ENCODE data around the gene NTPCR. TPM values are rescaled to one million over a fixed set of nuclear protein-coding genes. Genes with fewer than 3 reads are reported as not detected.
"Not testable (repeated sequence)": the region's sequence is repeated elsewhere in the genome, so short reads cannot be mapped to it uniquely, and the experiment has no call there.

Gene NTPCR
- total RNA-seq, 2 experiments from 2014 or later, result 34.8 to 35.5 TPM

DNA sequence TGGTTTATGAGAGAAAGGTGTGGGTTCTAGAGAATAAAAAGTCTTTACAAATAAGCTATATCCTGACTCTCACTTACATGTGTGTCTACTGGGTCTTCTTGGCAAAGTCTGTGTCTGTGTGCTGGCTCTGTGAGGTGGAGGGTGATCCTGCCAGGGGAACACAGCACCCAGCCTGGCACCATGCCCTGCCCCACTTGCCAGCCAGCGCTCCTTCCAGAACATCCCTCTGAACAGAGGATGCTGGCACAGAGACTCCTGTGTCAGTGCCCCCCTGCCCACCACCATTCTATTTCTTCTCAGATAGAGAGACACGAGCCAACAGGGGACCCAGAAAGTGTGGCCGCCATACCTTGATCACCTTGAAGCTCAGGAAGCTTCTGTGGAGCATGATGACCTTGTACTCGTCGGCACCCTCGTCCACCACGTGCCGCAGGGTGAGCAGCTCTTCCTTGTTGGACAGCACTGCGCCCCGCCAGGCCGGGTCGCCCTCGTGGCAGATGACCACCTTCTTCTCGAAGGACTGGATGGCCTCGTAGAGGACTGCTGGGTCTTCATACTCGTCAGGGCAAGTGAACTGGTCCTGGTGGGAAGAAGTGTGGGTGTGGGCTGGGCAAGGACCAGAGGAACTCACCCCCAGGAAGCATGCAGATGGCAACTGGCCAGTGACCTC lies 49.7 kb downstream of the NTPCR start:
- ChIA-PET CTCF (no interaction called here), POLR2A (no interaction called here)

DNA sequence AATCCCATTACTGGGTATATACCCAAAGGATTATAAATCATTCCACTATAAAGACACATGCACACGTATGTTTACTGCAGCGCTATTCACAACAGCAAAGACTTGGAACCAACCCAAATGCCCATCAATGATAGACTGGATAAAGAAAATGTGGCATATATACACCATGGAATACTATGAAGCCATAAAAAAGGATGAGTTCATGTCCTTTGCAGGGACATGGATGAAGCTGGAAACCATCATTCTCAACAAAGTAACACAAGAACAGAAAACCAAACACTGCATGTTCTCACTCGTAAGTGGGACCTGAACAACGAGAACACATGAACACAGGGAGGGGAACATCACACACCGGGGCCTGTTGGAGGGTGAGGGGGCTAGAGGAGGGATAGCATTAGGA lies 53.2 kb downstream of the NTPCR start:
- POLR2A ChIA-PET, CTCF ChIA-PET: not testable (repeated sequence)

DNA sequence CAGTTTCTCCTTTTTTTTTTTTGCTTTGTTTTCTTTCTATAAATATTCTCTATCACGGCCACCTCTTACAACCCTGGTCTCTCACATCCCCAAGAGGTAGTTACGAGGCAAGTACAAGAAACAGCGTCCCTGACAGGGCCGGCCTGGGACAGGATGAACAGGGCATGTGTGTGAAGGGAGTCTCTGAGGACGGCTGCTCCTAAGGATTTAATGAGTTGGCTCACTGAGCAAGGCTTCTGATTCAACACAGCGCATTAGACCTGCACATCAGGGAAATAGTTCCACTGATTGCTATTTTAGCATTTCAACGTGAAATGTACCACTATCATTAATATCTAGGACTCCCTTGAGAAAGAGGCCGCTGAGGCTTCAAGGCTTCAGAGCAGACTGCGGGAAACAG lies 54.0 kb downstream of the NTPCR start:
- ChIA-PET POLR2A (no interaction called here), CTCF (no interaction called here)

DNA sequence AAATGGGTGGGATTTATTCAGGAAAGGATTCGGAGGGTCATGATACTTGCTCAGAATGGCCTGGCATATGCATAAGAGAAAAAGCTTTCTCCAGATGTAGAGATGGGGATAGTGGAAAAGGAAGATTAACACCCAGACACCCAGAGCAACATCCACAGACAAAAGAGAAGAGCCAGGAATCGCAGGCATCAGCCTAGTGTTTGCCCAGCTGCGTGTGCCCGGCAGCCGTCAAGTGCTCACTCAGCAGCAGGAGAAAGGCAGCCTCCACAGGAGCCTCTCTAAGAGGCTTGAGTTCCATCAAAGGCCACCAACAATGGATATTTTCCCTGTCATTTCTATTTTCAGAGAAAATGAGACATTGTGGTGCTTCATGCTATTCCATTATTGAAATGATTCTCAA lies 54.7 kb downstream of the NTPCR start:
- ChIA-PET POLR2A (no interaction called here), CTCF (no interaction called here)

DNA sequence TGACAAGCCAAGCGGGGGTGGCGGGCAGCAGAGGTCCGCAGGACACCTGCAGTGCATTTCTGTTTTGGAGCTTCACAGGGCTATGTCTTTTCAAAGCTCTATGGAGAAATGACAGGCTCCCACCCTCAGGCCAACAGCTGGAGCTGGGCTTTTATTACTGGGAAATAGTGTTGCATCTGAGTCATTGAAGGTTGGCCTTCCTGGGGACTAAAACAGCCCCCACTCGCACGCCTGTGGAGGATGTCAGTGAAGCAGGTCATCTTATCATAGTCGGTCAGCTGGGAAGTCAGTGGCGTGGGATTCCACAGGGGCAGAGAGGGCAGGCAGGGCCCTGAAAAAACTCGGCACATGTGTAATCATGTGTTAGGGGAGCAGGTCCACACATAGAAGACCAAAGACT lies 55.3 kb downstream of the NTPCR start:
- CTCF ChIA-PET, result no interaction called here
- POLR2A ChIA-PET, result no interaction called here

DNA sequence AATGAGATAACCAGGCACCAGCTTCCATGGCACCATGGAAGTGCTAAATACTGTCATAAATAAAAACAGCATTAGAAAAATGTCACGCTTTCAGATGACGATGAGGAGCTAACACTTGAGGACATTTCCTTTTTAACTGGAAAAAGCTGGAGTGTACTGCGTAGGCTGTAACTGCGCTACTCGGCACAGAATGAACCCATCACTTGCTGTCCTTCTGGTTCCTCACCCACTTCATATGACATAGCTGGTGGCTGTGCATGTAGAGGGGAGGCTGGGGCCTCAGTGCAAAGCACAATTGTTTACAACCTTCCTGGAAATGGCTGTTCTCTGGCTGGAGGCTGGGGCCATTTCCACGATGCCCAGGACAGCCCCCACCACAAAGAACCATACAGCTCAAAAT lies 55.7 kb downstream of the NTPCR start:
- ChIA-PET POLR2A (interaction anchor here (0.6 kb wide), 1 partner anchor 10 kb away, joined by 3 read pairs; no protein-coding TSS in a partner anchor), CTCF (no interaction called here)

DNA sequence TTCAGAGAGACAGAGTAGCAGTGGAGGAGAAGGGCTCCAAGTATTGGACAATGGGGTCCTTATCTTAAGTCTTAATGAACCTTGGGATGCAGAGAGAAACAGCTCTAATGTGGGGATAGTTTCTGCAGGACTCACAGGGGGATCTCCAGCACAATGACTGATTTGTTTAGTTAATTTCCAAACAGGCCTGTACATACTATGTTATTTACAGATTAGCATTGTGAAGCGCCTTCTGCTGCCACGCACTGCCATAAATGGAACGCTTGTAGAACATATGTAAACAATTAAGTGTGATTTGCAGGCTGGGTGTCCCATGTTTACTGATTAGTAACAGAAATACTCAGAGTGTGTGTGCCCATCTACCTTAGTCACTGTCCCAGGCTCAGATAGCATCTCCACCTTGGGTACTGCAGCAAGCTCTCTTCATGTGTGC lies 56.1 kb downstream of the NTPCR start:
- ChIA-PET CTCF (no interaction called here), POLR2A (interaction anchor here (0.6 kb wide), 1 partner anchor 10 kb away, joined by 3 read pairs; no protein-coding TSS in a partner anchor)

DNA sequence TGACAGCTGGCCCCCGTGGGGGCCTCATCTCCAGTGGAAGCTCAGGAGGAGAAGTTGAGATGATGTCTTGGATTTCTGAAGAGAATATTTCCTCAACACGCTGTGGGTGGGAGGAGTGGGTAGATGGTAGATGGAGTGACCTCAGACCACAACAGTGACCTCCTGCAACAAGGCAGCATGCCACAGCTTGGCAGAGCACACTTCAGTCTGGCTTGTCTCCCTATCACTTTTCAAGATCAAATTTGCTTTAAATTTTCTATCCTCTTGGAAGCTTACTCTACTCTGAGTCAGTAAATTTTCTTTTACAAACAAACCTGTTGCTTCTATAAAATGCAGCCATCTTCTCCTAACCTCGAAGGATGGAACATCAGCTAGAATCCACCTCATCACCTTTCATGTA lies 59.7 kb downstream of the NTPCR start:
- POLR2A ChIA-PET, result no interaction called here

DNA sequence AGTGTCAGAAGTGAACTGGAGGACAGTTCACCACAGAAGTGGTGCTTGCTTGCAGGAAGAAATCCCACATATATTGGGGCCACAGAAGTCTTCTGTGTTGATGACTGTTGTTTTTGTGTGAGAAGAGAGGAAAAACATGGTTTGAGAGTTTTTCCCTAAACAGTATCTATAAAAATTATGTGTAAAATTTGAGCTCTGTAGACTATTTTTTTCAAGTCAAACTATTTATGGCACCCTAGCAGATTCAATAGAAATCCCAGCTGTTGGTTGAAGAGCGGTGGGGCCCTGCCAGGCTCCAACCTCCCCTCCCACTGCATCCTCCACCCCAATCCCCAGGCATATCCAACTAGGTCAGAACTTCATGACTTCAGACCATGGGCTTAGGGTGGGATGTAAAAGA lies 61.6 kb downstream of the NTPCR start:
- POLR2A ChIA-PET, result no interaction called here
- CTCF ChIA-PET, result no interaction called here

More for the DNA sequence above, 59.7 kb downstream of the NTPCR start:
- CTCF ChIA-PET, result no interaction called here

GRCh38 chr1:233015965-233016364 lies 65.6 kb downstream of the NTPCR start:
- ChIA-PET CTCF (no interaction called here), POLR2A (no interaction called here)

DNA sequence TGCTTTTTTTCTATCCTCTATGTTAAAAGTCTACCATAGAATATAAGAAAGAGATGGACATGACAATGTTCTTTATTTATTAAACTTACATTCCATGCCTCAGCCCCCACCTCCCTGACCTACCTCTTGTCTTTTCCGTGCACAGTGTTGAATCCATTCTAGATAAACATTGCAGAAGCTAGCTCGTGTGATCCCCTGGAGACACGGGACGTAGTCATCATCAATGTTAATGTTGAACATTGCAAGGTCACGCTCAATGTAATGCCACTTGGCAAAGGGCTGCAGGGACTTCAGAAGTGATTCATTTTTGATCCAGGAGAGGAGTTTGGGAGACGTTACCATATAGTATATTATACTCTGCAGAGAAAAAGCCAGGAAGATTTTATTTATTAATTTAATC lies 66.4 kb downstream of the NTPCR start:
- POLR2A ChIA-PET, result interaction anchor here (0.7 kb wide), 1 partner anchor 33 kb away, joined by 5 read pairs; no protein-coding TSS in a partner anchor
- CTCF ChIA-PET, result no interaction called here

DNA sequence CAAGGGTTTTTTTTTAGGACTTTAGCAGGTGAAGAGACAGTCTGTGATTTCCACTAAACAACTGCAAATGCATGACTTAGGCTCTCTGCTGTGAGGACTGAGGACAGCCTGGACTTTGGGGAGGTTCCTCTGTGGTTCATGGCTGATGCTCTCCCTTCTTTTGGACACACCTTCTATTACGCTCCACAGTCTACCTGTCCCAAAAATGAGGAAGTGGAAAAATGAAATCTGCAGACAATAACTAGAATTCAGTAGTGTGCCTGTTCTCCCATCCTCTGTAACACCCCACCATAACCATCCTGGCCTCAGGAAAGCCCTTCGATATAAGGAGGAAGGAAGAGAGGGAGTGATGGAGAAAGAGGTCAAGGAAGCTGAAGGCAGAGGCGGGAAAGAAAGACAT lies 68.7 kb downstream of the NTPCR start:
- CTCF ChIA-PET, result no interaction called here
- POLR2A ChIA-PET, result no interaction called here

DNA sequence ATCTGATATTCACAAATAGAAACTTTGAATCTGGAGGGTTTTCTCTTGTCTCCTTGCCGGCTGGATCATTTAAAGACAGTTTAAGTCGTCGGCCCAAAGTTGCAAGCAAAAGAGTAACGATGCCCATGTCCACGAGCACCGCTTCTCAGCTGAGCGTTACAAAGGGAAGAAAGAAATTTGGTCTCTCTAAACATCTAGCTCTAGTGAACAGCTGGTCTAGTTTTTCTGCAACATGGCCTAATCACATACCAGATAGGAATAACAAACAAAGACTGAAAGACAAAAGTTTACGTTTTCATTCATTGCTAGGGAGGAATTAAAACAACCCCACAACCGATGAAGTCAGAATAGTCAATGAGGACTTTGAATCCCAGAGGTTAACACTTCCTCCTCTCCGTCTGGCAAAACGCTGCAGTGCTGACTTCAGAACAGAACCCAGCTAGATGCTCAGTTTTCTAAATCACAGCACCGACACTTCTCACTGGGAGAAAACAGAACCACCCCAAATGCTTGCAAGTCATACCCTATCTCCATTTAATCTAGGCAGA lies 69.4 kb downstream of the NTPCR start:
- POLR2A ChIA-PET, result no interaction called here
- CTCF ChIA-PET, result no interaction called here

DNA sequence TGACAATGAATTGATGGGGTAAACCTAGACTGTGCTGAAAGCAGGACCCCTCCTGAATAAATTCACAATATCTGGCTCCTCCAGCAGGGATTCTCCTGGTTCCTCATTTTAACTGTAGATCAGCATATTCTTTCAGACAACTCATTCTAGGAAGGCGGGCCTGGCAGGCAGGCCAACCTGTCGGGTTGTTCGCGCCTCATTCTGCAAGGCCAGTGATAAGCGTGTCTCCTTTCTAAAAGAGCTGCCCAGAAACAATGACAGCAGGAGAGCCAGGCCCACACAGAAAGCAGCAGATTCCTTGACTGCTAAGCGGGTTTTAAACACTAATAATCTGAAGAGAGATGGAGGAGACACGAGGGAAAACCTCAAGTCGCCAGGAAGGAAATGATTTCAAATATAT lies 70.0 kb downstream of the NTPCR start:
- ChIA-PET CTCF (no interaction called here), POLR2A (no interaction called here)

GRCh38 chr1:233022246-233022645 lies 71.8 kb downstream of the NTPCR start:
- POLR2A ChIA-PET, result no interaction called here
- CTCF ChIA-PET, result no interaction called here

- ChIA-PET CTCF (no interaction called here), POLR2A (no interaction called here)
Observed at GRCh38 chr1:233024199-233024598, 73.8 kb downstream of the NTPCR start.

GRCh38 chr1:233025157-233025556 lies 74.7 kb downstream of the NTPCR start:
- CTCF ChIA-PET, result no interaction called here
- POLR2A ChIA-PET, result no interaction called here

DNA sequence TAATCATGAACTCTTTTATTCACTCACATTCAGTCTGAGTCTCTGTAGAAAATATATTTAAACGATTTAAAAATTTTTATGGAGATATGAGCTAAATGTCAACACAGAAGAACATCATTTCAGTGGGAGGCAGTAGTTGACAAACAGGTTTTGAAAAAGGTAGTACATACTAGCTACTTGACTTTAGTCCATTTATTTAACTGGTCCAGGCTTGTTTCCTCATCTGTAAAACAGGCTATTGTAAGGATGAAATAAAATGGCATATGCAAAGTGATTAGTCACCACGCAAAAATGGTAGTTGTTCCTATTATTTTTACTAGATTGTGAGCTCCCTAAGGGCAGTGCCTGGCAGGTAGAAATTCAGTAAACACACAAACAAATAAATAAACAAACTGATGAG lies 75.2 kb downstream of the NTPCR start:
- ChIA-PET POLR2A (no interaction called here), CTCF (no interaction called here)

DNA sequence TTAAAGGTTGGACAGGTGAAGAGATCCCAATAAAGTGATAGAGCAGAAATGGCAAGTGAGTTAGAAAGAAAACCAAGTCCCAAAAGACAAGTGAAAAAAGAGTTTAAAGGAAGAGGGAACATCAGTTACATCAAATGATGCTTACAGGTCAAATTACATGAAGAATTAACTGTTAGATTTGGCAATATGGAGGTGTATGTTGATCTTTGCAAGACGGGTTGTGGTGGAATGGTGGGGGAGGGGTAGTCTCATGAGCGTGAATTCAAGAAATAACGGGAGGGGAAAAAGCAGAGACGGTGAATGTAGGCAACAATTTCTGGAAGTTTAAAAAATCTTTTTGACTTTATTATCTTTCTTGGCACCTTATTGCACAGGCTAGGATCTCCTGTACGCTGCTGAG lies 76.6 kb downstream of the NTPCR start:
- ChIA-PET POLR2A (no interaction called here), CTCF (no interaction called here)

GRCh38 chr1:233031521-233031920 lies 81.1 kb downstream of the NTPCR start:
- POLR2A ChIA-PET, result no interaction called here
- CTCF ChIA-PET, result interaction anchor here (0.7 kb wide), 1 partner anchor 63 kb away, joined by 3 read pairs; no protein-coding TSS in a partner anchor

- ChIA-PET POLR2A (no interaction called here), CTCF (no interaction called here)
Observed at GRCh38 chr1:233032916-233033315, 82.5 kb downstream of the NTPCR start.

DNA sequence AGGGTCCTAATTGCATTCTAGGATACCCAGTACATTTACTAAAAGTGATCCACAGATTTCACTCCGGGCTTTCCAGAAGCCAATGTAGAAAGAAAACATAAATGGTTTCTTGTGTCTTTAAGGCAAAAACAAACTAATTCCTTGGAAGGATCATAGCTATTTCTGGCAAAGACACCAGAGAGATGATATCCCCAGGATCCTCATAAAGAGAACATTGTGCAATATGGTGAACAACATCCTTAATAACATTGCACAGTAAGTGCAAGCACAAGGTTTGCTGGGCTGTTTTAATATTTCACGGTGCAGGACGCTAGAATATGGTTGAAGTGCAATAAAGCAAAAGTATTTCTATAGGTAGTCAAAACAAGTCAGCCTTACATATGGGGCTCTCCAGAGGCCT lies 83.0 kb downstream of the NTPCR start:
- POLR2A ChIA-PET, result no interaction called here
- CTCF ChIA-PET, result interaction anchor here (0.6 kb wide), 1 partner anchor 62 kb away, joined by 3 read pairs; no protein-coding TSS in a partner anchor

Measured in activated CD8-positive, alpha-beta memory T cell treated with anti-CD3 and anti-CD28 coated beads for 36 hours (primary cell).